GM19328 (cell line): ENCODE data around the gene ROR2.
"Not testable (repeated sequence)": the region's sequence is repeated elsewhere in the genome, so short reads cannot be mapped to it uniquely, and the experiment has no call there.

ENCODE experiments used
- ATAC-seq: cut with Tn5 transposase; IDR thresholded peaks from one replicate; pipeline ENCODE4 v1.9.1; 2021; ENCODE audit warnings: mild to moderate bottlenecking, moderate library complexity; ENCODE audit not compliant: unreplicated experiment

The ROR2 gene

GRCh38 chr9:91547081-91547480, 402.9 kb downstream of the ROR2 start:
- ATAC-seq, result no peak

GRCh38 chr9:91546574-91546973, 403.5 kb downstream of the ROR2 start:
- ATAC-seq, result no peak

GRCh38 chr9:91541734-91542133, 408.3 kb downstream of the ROR2 start:
- no peak for ATAC-seq

- ATAC-seq, result not testable (repeated sequence)
Measured at GRCh38 chr9:91540506-91540905, 409.5 kb downstream of the ROR2 start.

- no peak for ATAC-seq
Measured at GRCh38 chr9:91536211-91536691, 413.8 kb downstream of the ROR2 start.

GRCh38 chr9:91534374-91534773, 415.7 kb downstream of the ROR2 start:
- no peak for ATAC-seq

- ATAC-seq, result no peak
Measured at GRCh38 chr9:91533382-91533781, 416.6 kb downstream of the ROR2 start.

- no peak for ATAC-seq
Measured at GRCh38 chr9:91532325-91532724, 417.7 kb downstream of the ROR2 start.

GRCh38 chr9:91530829-91531228, 419.2 kb downstream of the ROR2 start:
- ATAC-seq, result no peak

- no peak for ATAC-seq
Measured at GRCh38 chr9:91522481-91522880, 427.5 kb downstream of the ROR2 start.

GRCh38 chr9:91519520-91520277, 430.3 kb downstream of the ROR2 start:
- no peak for ATAC-seq

GRCh38 chr9:91518462-91518861, 431.6 kb downstream of the ROR2 start:
- no peak for ATAC-seq

- no peak for ATAC-seq
Measured at GRCh38 chr9:91517801-91518200, 432.2 kb downstream of the ROR2 start.

- not testable (repeated sequence) for ATAC-seq
Measured at GRCh38 chr9:91517332-91517731, 432.7 kb downstream of the ROR2 start.

- no peak for ATAC-seq
Measured at GRCh38 chr9:91516777-91517176, 433.3 kb downstream of the ROR2 start.

GRCh38 chr9:91516081-91516480, 433.9 kb downstream of the ROR2 start:
- no peak for ATAC-seq

- ATAC-seq, result no peak
Measured at GRCh38 chr9:91515074-91515687, 434.8 kb downstream of the ROR2 start.
